PC-9 (cell line): Measurements from ENCODE around the gene TARM1.

Source experiments
- CTCF ChIP-seq: fragments of 200-600 bp; sonication (generic); conservative IDR thresholded peaks from 2 replicates; pipeline ENCODE4 v1.6.1; 2017; ENCODE audit warnings: mixed run types, antibody characterized with exemption, mild to moderate bottlenecking, moderate library complexity
- EZH2 ChIP-seq: fragments of 200-600 bp; sonication (generic); IDR thresholded peaks from 2 replicates; pipeline ENCODE4 v1.8.0; 2017; ENCODE audit warnings: antibody characterized with exemption, low read depth

- TF ChIP-seq CTCF (no peak), EZH2 (no peak)
Observed at GRCh38 chr19:54114340-54115108, 33.4 kb upstream of the TARM1 start.
